Activated CD4-positive, alpha-beta T cell treated with anti-CD3 and anti-CD28 coated beads for 24 hours (primary cell): ENCODE measurements around the gene BDH1.

Experiments
- DNase-seq, 2 donors: peaks; one replicate each; pipeline ENCODE4 v3.0.0-alpha.2; 2020; ENCODE audit warnings: low read depth in 2 of 2

BDH1 gene

DNA sequence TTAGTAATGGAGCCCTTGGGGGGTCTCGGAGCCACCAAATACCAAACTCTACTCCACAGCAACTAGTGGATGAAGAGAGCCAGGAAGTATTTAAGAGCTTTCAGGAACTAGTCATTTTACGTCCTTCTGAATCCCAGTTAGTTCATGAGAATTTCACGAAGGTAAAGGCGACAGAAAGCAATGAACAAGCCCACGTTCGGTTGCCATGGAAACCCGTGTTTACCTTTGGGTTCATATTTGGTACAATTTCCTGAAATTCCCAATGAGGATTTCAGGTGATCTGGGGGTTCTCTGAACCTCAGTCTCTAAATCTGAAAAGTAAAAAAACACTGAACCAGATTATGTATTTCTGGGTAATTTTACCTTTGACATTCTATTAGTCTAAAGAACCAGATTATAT lies 93.0 kb downstream of the BDH1 start:
- DNase-seq, result no peak

DNA sequence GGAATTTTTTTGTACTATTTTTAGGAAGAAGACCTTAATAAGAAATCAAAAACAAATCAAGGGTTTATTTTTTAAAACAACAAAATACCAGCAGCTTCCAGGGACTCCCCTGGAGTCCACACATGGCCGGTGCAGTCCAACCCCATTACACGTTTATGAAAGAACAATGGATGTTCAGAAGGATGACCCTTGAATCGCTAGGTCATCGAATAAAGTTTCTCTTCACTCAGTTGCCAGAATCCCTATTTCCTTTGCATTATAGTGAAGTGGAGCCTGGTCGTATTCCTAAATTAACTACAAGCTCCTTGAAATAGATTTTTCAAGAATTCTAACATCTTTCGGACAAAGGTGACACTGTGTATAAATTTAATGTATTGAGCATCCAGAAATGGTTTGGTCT lies 95.1 kb downstream of the BDH1 start:
- no peak for DNase-seq

DNA sequence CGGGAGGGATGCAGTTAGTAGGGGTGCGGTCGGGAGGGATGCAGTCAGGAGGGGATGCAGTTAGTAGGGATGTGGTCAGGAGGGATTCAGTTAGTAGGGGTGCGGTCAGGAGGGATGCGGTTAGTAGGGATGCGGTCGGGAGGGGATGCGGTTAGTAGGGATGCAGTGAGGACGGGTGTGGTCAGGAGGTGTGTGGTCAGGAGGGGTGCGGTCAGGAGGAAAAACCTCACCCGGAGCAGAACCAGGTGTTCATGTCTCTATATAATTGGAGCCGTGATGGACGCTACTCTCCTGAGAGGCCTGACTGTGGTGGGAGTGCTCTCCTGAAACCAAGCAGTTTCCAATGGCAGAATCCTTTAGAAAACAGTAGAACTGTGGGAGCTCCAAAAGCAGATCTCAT lies 95.8 kb downstream of the BDH1 start:
- DNase-seq, result no peak
